Measurements from ENCODE around the gene HRAS. TPM values are rescaled to one million over a fixed set of nuclear protein-coding genes. Genes with fewer than 3 reads are reported as not detected.
A peak's percentile ranks its signal among the peaks of the same experiment; 100 is the strongest.

HRAS gene
- total and polyA plus RNA-seq, 2 of the 13 experiments (the other 11 are each of a cell fraction or from before 2014, with no cell fraction given): 32.9 to 50.0 TPM

GRCh38 chr11:569158-569885 is 33.9 kb upstream of the HRAS start:
- Histone ChIP-seq H3K4me2 (ENCODE audit: low read depth, low read length) (peak overlapping the region; percentile 94), H3K27ac (ENCODE audit: extremely low read length, insufficient read depth, low read length) (peak overlapping the region; percentile 78), H3K4me1 (ENCODE audit: insufficient read depth, low read length) (peaks cover 70% of the 10 kb centered on the region), H3K9me3 (ENCODE audit: low read length) (no peaks in the 10 kb centered on the region), H3K79me2 (ENCODE audit: insufficient read depth, low read length) (peaks cover 16% of the 10 kb centered on the region), H3K36me3 (replicated peaks in 1 of 2; ENCODE audit: control insufficient read depth in 1 of 2, insufficient read depth in 2 of 2, low read length in 2 of 2) (no peaks in the 10 kb centered on the region; a peak in 1 of 5 replicates), H3K9ac (ENCODE audit: insufficient read depth, low read depth, low read length) (peak overlapping the region; percentile 86), H4K20me1 (ENCODE audit: insufficient read depth, low read length) (peaks cover 21% of the 10 kb centered on the region; the same call in 1 of the 2 replicates), H3K4me3 (replicated peaks in 1 of 3; ENCODE audit: insufficient read depth in 1 of 3, low read depth in 2 of 3, low read length in 3 of 3) (peak overlapping the region; percentile 68 to 96 (median 78)), H2AFZ (ENCODE audit: low read length) (no peak overlapping the region), H3K27me3 (ENCODE audit: control insufficient read depth in 1 of 2, insufficient read depth in 2 of 2, low read length in 2 of 2) (no peaks in the 10 kb centered on the region; a peak in 2 of 5 replicates)
- intact Hi-C loops (cut with micrococcal nuclease; ENCODE audit: unreplicated experiment) (no loop called here), in situ Hi-C loops (cut with HindIII; ENCODE audit: extremely low pct_ligation_motif_present, low pct_unique_long_range_greater_than_20kb) (no loop called here)
- ChIA-PET CTCF (ENCODE audit: low intra/inter-chr PET ratio, low total read pairs) (no interaction called here), POLR2A (interaction anchor here (0.6 to 2.9 kb wide), 9 partner anchors 8 to 250 kb away, joined by 3 to 18 read pairs (median 3); partner anchors contain the start of genes HRAS, LMNTD2 and RNH1)
- TSS peak; percentile 80 for BruUV-seq (replicated peaks)
- FAIRE-seq: no peak
- no peak for DNase-seq (ENCODE audit: low spot score)
- peak; percentile 15 for ATAC-seq
- 3% methylated on average over 6 of the region's 36 CpGs for WGBS (ENCODE audit: low lambda C conversion rate)
- 0 out of 2 replicates have a peak, but pooled peaks have one; percentile 29 for TF ChIP-seq ZSCAN21 (CRISPR knock-in tag; IDR thresholded peaks at IDR 0.05; ENCODE audit: borderline replicate concordance)
- TF ChIP-seq FOXJ3 (CRISPR knock-in tag; IDR thresholded peaks at IDR 0.05; ENCODE audit: borderline replicate concordance): 0 out of 2 replicates have a peak, but pooled peaks have one; percentile 13
- peak in 1 of 2 experiments; percentile 66; a peak in 1 of 4 replicates for TF ChIP-seq NR2F1 (CRISPR knock-in tag; IDR thresholded peaks at IDR 0.05)
- no peak for TF ChIP-seq SOX13 (IDR thresholded peaks at IDR 0.05)
- peak in 1 of 2 experiments; percentile 10; a peak in 1 of 4 replicates for TF ChIP-seq SOX13 (CRISPR knock-in tag; conservative IDR thresholded peaks at IDR 0.05 in 1 of 2, IDR thresholded peaks at IDR 0.05 in 1 of 2)
- no peak for TF ChIP-seq ZBTB4 (CRISPR knock-in tag; IDR thresholded peaks at IDR 0.05; ENCODE audit: borderline replicate concordance)
- peak; percentile 39; the same call in 1 of the 2 replicates for TF ChIP-seq ZNF335 (CRISPR knock-in tag; IDR thresholded peaks at IDR 0.05)
- TF ChIP-seq, protein P1, sequence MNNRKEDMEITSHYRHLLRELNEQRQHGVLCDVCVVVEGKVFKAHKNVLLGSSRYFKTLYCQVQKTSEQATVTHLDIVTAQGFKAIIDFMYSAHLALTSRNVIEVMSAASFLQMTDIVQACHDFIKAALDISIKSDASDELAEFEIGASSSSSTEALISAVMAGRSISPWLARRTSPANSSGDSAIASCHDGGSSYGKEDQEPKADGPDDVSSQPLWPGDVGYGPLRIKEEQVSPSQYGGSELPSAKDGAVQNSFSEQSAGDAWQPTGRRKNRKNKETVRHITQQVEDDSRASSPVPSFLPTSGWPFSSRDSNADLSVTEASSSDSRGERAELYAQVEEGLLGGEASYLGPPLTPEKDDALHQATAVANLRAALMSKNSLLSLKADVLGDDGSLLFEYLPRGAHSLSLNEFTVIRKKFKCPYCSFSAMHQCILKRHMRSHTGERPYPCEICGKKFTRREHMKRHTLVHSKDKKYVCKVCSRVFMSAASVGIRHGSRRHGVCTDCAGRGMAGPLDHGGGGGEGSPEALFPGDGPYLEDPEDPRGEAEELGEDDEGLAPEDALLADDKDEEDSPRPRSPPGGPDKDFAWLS (CRISPR knock-in tag; IDR thresholded peaks at IDR 0.05; ENCODE audit: borderline replicate concordance): 0 out of 2 replicates have a peak, but pooled peaks have one; percentile 79
- TF ChIP-seq FOXP4 (CRISPR knock-in tag; IDR thresholded peaks at IDR 0.05): no peak; the same call in 1 of the 2 replicates
- no peak for TF ChIP-seq HOXA7 (CRISPR knock-in tag; IDR thresholded peaks at IDR 0.05)
- no peak for TF ChIP-seq ZNF780A (CRISPR knock-in tag; IDR thresholded peaks at IDR 0.05)
- no peak for TF ChIP-seq GPBP1L1 (CRISPR knock-in tag; IDR thresholded peaks at IDR 0.05)
- TF ChIP-seq ZNF136 (CRISPR knock-in tag; IDR thresholded peaks at IDR 0.05; ENCODE audit: low read depth): no peak
